ENCODE data around the gene CFAP100.

DNA sequence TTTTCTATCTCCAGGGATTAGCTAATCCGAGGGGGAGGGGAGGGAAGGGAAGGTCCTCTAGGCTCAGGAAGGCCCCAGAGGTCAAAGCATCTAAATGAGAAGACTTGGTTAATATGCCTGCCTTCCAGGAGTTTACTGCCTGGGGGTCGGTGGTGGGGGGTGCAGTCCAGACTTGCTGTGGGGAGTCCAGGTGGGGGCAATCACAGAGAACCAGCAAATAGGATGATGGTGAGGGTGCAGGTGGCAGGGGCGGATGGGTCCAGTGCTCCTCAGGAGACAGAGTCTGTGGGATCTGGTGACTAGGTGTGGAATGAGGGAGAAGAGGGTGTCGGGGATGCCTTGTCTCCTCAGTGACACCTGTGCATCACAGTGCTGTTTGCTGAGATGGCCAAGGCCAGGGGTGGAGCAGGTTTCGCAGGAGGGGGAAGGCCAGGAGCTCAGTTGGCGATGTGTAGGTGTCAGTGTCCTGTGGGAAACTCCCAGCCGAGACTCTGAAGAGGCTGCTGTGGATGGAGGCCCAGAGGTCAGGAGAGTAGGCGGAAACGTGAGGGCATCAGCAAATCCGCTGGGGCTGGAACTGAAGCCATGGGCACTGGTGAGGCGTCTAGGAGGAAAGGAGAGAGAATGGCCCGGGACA, 8.1 kb downstream of the CFAP100 start:
- TF ChIP-seq, protein P1, sequence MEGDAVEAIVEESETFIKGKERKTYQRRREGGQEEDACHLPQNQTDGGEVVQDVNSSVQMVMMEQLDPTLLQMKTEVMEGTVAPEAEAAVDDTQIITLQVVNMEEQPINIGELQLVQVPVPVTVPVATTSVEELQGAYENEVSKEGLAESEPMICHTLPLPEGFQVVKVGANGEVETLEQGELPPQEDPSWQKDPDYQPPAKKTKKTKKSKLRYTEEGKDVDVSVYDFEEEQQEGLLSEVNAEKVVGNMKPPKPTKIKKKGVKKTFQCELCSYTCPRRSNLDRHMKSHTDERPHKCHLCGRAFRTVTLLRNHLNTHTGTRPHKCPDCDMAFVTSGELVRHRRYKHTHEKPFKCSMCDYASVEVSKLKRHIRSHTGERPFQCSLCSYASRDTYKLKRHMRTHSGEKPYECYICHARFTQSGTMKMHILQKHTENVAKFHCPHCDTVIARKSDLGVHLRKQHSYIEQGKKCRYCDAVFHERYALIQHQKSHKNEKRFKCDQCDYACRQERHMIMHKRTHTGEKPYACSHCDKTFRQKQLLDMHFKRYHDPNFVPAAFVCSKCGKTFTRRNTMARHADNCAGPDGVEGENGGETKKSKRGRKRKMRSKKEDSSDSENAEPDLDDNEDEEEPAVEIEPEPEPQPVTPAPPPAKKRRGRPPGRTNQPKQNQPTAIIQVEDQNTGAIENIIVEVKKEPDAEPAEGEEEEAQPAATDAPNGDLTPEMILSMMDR (conservative IDR thresholded peaks at IDR 0.05), result no peak
- no peak for TF ChIP-seq ZFX (IDR thresholded peaks at IDR 0.05)

Measured in C4-2B (cell line).